HG03571 (cell line): ENCODE data around the gene SCAF11.
A peak's percentile ranks its signal among the peaks of the same experiment; 100 is the strongest.

Source experiments
- ATAC-seq: cut with Tn5 transposase; IDR thresholded peaks from one replicate; pipeline ENCODE4 v1.9.1; 2021; ENCODE audit not compliant: unreplicated experiment

The SCAF11 gene

DNA sequence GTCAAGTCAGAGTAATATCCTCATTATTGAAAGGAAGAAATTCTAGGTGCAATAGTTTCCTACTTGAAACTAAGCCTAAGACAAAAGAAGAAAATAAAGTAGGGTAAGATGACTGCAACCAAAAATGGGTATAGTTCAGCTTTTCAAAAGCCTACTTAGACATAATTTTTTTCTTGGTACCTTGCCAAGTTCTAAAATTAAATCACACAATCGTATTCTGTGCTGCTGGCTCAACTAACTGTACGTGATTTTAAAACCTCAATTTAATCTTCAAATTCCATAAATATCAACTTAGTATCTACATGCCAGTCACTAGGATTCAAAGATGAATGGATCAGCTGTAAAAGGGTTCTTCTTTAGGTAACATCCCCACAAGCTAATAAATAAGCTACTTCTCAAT is 56.9 kb downstream of the SCAF11 start:
- ATAC-seq: no peak

DNA sequence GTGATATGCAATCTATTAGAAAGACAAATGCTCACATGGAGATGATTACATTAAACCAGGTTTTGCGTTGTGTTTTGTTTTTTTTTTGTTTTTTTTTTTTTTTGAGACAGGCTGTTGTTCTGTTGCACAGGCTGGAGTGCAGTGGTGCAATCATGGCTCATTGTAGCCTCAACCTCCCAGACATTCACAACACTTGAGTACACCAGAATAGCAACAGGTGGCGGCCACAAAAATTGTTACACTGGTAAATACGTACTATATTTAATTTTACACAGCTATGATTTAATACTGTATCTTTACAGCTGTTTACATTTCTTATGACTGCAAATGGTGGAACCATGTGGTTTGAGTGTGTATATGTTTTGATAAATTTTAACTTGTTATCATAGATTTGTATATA is 60.0 kb downstream of the SCAF11 start:
- ATAC-seq: no peak

DNA sequence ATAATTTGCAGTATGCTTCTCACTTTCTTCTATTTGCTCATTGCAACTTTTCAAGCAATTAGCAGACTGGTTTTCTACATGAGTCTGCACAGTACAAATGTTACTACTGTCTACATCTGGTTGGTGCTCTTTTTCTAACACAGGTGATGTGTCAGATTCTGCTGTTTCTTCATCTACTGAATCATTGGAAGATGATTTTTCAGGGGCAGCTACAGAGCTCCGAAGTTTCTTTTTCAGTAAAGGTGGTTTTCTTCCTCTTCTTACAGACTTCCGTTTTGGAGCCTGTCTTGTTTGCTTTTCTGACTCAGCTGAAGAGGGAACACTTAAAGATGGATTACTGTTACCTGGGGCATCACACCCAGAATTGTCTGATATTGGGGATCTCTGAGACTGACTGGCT is 62.1 kb downstream of the SCAF11 start:
- no peak for ATAC-seq

DNA sequence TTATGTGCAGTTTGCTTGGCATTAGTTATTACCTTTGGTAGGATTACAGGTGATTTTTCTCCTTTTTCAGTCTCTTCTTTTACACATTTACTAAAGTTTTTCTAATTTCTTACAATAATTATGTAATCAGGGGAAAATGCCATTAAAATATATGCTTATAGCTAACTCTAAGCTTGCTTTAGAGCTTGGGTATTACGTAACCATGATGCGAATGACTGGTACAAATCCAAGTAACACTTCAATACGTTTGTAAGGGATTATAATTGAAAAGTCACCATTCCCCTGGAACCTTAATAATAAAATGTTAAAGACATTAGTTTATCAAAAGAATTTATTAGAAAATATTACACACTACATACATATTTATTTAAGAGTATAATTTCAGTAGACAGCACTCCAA is 71.6 kb downstream of the SCAF11 start:
- ATAC-seq: no peak

DNA sequence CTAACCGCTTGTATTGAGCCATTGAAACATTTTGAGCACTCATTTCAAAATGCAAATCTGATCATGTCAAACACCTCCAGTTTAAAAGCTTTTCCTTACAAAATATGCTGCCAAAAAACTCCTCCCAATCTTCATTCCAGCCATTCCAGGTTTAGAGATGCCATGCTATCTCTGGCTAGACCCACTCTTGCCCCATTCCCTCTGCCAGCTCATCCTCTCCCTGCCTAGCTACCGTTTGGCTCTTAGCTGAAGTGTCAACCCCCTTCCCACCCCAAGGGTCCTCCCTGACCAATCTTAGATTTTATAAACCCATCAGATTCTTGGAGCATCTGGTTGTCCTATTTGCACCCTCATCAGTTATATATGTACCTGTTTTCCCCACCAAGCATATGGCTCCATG is 75.0 kb downstream of the SCAF11 start:
- no peak for ATAC-seq

DNA sequence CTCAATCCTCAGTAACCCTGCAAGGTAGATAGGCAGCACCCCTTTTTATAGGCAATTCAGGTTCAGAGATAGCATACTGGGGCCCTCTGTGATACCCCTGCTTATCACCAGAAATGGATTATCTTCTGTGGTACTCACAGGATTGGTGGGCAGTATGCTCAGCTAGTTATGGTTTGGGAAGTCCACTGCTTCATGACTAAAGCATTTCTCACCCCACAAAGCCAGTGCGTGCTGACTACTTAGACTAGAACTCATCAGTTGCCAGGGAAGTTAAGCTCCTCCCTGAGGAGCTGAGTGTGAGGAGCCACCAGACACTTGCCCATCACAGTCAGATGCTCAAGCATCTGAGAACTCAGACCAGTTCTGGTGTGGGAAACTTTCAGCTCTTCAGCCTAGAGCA is 76.3 kb downstream of the SCAF11 start:
- no peak for ATAC-seq

DNA sequence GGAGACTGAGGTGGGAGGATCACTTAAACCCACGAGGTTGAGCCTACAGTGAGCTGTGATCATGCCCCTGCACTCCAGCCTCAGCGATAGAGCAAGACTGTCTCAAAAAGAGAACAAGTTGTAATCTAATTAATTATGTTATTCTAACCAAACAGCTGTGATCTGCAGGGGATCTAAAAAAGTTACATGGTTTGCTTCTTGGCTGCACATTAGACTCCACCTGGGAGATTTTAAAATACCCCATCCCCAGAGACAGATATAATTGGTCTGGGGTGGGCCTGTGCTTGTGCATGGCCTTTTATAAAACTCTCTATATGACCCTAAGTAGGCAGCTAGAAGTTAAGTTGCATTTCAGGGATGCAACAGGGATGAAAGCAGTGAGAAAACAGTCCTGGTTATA is 76.7 kb downstream of the SCAF11 start:
- ATAC-seq: no peak

DNA sequence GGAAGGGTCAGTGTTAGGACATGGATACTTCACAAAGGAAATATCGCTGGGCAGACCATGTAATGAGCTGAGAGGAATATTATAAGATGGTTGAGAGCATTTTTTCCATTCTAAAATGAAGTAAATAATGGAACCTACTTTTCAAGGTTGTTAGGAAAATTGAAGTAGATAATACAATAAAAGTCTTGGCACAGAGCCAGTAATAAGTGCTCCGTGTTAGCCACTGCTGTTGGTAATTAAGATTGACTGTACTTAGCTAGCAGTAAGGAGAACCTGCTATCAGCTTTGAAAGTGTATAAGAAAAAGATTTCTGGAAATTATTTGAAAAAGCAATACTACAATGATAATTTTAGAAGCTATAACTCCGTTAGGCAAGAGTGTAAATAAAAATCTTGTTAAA is 77.6 kb downstream of the SCAF11 start:
- no peak for ATAC-seq

DNA sequence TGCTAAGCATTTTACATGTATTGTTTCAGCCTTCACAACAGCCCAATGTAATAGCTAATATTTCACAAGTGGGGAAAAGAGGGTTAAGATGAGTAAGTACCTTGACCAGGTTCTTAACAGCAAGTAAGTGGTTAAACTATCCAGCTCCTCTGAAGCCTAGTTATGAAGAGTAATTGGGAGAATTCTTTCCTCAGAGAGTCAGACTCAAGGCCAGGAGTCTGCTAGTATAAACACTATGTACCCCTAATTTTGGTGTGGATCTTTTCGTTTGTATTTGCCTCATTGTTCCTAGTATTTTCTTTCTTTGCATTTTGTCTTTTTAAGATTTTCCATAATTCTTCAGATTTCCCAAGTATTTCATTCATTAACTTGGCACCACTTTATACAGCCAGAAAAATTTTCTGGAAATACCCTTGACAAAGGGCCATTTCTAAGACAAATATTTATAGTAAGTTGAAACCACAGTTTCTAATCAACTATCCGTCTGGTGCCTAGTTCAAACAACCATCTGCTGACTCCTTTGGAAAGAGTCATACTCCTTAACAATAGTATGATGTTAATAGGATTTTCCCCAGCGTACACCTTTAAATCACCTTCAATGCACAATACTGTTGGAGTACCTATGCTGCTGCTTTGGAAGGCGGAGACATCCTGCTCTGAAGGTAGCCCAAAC is 81.2 kb downstream of the SCAF11 start:
- ATAC-seq: no peak

DNA sequence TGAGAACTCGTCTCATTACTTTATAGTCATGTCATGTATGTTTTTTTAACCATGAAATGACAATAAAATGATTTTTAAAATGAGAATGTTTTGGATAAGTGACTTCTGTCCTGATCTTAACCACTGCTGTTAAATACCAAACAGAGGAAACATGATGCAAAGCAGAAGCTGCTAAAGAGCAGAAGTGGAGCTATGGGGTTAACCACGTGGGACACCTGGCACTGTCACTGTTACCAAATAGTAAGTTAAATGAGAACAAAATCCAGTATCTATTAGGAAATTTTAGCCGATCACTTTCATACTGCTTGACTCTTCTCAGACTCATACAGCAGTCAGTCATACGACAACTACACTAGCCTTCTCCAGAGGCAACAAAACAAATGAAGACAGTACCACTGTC is 82.4 kb downstream of the SCAF11 start:
- peak; percentile 76 for ATAC-seq

DNA sequence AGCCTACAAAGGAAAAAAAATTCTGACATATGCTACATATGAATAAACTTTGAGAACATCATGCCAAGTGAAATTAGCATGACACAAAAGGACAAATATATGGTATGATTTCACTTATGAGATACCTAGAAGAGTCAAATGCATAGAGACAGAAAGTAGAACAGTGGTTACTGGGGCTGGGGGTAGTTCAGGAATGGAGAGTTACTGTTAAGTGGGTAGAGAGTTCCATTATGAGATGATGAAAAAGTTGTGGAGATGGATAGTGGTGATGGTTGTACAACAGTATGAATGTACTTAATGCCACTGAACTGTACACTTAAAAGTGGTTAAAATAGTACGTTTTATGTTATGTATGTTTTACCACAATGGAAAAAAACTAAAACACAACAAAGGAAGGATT is 92.3 kb downstream of the SCAF11 start:
- no peak for ATAC-seq

DNA sequence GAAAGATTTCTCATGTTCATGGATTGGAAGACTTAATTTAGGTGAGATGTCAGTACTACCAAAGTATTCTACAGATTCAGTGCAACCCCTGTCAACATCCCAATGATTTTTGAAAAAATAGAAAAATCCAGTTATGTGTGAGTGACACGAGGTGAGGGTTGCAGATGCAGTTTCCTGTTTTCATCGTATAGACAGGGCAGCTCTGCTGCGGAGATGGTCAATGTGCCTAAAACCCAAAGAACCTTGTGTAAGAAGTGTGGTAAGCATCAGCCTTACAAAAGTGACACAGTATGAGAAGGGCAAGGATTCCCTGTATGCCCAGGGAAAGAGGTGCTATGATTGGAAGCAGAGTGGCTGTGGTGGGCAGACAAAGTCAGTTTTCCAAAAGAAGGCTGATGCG is 94.4 kb downstream of the SCAF11 start:
- ATAC-seq: no peak

DNA sequence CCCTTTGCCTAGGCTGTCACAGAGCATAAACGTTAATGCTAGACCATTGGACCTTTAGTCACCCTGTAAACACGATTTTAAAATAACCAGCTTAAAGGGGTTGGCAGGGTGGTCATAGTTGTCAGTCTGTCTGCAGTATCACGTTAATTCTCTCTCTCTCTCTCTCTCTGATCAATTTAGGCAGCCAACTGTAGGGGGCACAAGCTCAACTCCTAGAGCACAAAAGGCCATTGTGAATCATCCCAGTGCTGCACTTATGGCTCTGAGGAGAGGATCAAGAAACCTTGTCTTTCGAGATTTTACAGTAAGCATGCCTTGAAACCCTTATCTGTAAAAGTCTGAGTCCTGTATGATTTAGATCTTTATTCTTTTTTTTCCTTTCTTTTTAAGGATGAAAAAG is 97.1 kb downstream of the SCAF11 start:
- no peak for ATAC-seq

DNA sequence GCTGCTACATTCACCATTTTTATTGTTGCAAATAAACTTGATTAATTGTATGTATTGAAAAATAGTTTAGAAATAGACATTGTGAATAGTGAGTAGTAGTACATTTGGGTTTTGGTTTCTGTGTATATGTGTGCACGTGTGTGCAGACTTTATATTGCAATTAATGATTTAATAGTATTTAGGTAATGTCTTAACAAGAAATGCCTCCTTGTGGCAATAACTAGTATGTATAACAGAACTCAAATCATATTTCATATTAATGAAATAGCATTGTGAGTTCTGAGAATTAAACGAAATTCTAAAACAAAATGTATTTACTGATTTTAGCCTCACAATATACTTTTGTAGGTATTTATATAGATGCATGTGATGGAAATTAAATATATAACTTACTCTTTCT is 100.1 kb downstream of the SCAF11 start:
- ATAC-seq: no peak

DNA sequence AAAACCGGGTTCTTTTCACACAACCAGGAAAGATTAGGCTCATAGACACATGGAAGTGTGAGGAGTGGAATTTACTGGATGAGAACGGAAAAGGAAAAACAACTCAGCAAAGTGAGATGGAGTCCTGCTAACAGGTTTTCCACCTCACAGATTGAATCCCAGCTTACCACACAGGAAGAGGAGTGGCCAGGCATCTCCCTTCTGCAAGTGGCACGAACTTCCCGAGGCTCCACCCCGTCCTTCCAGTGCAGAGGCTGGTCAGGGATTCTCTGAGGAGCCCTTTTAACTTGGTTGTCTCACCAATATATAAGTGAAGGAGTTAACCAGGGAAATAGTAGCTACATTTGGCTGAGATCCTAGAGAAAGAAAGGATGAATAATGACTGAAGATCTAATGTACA is 102.8 kb downstream of the SCAF11 start:
- ATAC-seq: no peak

DNA sequence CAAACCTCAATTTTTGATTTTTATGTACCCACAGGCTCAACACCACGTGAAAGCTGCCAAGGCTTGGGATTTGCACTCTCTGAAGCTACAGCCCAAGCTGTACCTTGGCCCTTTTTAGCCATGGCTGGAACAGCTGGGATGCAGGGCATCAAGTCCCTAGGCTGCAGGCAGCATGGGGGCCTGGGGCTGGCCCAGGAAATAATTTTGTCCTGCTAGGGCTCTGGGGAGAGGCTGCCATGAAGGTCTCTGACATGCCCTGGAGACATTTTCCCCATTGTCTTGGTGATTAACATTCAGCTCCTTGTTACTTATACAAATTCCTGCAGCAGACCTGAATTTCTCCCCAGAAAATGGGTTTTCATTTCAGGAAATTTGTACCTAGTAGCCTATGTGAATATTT is 103.7 kb downstream of the SCAF11 start:
- no peak for ATAC-seq

DNA sequence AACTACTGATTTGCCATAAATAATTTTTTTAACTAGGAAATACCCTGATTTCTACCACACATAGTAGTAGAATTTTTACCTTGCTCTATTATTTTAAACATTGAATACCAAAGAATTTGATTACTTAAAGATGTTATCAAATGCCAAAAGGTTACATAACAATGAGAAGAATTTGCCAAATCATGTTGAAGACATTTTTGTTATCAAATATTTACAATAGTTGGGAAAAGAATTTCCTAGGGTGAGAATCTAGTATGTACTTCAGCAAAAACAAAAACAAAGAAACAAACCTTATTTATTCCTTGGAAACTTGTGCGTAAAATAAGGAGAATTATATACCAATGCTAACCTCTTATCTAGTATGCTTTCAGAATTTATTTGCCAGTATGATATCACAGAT is 107.2 kb downstream of the SCAF11 start:
- no peak for ATAC-seq

DNA sequence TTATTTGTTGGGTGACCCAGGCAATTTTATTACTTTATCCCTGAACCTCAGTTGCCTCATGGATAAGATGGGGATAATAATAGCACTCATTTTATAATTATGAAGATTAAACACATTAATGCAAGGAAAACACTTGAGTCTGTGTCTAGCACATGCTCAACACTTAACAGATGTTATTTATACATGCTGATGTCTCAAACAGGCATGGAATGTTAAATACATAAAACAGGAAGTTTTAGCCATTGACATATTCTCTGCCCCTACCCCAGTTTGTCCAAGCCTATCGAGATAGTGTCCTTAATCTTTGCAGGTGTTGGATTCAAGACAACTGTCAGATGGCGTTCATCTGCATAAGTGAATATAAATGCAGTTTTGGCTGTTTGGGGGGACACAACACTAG is 109.8 kb downstream of the SCAF11 start:
- ATAC-seq: no peak

DNA sequence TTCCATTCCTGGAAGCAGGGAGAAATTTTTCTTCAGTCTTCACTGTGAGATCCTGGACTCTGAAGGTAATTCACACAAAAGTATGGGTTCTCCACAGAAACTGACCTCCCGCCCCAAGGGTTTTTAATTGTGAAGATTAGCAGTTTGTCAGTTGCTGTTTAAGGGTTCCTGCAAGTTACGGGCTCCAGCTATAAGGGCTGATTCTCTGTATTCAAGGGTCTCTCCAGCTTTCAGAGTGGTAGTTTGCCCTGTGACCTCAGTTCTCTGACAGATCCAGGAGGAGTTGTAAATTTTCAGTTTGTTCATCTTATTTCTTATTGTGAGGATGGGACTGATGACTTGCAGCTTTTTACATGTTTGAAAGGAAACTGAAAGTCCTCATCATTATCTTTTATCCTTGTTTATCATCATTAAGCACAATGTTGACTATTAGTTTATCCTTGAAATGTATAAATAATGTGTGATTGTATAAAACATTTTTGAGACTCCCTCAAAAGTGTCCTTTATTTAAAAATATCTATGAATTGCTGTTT is 110.9 kb downstream of the SCAF11 start:
- no peak for ATAC-seq

DNA sequence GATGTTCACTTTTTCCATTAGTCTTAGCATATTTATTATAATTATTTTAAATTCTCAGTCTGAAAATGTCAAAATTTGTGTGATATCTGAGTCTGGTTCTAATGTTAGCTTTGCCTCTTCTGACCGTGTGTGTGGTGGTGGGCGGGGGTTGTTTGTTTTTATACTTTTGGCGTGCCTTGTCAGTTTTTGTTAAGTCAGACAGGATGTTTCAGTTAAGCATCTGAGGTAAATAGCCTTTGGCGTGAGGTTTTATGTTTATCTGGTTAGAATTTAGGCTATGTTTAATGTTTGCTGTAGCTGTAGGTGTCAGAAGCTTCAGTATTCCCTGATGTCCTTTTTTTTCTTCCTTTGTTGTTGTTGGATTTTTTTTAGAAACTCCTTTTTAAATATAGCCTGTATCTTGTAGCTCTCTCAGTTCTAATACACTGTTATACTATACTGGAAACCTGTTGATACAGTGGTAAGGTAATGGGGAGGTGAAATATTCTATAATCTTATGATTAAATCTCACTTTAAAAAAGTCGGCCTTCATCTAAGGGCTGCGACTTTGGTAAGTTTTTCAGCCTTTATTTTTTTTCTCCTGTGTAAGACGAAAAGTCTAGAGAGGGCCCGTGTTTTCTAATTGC is 111.6 kb downstream of the SCAF11 start:
- ATAC-seq: no peak

DNA sequence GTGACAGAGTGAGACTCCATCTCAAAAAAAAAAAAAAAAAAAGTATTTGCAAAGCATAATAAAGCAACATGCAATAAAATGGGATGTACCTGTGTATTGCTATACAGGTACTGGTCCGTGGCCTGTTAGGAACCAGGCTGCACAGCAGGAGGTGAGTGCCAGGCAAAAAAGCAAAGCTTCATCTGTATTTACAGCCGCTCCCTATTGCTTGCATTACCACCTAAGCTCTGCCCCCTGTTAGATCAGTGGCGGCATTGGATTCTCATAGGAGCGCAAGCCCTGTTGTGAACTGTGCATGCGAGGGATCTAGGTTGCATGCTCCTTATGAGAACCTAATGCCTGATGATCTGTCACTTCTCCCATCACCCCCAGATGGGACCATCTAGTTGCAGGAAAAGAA is 113.3 kb downstream of the SCAF11 start:
- no peak for ATAC-seq

DNA sequence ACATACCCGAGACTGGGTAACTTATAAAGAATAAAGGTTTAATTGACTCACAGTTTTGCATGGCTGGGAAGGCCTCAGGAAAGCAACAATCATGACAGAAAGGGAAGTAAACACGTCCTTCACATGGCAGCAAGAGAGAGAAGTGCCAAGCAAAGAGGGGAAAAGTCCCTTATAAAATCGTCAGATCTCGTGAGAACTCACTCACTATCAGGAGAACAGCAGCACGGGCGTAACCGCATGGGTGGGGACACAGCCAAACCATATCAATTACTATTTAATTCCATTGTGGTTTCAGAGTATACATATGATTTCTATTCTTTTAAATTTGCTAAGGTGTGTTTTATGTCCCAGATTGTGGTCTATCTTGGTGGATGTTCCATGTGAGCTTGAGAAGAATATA is 117.9 kb downstream of the SCAF11 start:
- ATAC-seq: no peak
